GM18505 (cell line): Measurements from ENCODE around the gene KATNBL1.
"Not testable (repeated sequence)": the region's sequence is repeated elsewhere in the genome, so short reads cannot be mapped to it uniquely, and the experiment has no call there.

ENCODE experiments used
- ATAC-seq: cut with Tn5 transposase; IDR thresholded peaks from one replicate; pipeline ENCODE4 v1.9.1; 2021; ENCODE audit not compliant: unreplicated experiment
- POLR2A ChIP-seq: IDR thresholded peaks from 4 replicates; pipeline ENCODE4 v1.6.1; 2011; ENCODE audit warnings: borderline replicate concordance; ENCODE audit not compliant: insufficient read depth, insufficient read length; ENCODE audit errors: extremely low read depth

The KATNBL1 gene

DNA sequence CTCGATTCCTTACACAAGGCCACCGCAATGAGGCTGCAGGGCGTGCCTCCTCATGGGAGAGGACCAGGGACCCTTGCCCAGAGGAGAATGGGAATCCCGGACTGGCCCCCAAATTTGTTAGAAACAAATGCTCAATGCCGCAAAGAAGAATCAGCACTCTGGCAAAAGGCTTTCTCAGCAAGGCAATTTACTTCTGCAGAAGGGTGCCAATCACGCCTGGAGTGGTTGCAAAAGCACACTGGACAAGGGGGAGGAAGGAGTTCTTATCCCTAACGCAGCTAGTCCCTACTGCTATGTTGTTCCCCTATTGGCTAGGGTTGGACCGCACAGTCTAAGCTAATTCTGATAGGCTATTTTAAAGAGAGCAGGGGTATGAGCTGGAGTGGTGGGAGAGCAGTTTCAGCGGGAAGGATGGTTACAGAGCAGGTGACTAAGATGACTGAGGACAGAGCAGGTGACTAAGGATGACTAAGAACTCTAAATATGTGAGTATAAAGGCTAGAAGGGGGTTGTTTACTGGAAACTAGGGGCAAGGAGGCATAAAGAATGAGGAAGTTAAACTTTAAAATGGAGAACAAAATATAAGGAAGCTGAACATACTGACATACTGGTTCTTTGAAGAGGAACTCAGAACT, 48.5 kb downstream of the KATNBL1 start:
- no peak for TF ChIP-seq POLR2A
- no peak for ATAC-seq

DNA sequence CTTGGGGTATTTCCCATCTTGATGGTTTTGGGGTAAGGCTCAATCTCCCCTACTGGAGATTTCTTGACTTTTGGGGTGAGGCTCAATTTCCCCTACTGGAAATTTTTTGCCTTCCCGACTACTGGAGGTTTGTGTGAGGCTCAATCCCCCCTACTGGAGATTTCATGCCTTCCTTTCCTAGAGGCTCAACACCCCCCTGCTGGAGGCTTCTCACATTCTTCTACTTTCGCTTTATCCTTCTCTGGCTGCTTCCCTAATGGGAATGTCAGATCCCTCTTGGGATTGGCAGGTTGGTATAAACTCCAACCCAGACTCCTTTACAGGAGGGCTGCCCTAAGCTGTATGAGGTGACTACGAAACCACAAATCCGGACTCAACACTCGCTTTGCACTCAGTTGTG, 49.2 kb downstream of the KATNBL1 start:
- no peak for TF ChIP-seq POLR2A
- ATAC-seq = no peak

DNA sequence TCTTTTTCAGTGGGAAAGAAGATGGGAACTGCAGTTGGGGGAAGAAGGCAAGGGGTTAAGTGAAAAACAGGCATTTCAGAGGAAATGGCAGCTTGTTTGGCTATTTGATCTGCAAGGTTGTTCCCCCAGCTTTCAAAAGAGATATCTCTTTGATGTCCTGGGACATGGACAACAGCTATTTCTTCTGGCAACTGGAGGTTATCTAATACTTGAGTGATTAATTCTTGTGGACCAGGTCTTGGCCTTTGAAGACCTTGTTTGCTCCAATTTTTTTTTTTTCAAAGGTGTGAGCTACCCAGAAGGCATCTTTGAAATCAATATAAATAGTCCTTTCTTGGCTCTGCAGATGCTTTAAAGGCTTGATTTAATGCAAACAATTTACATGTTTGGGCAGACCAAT, 51.5 kb downstream of the KATNBL1 start:
- TF ChIP-seq POLR2A = no peak
- no peak for ATAC-seq

DNA sequence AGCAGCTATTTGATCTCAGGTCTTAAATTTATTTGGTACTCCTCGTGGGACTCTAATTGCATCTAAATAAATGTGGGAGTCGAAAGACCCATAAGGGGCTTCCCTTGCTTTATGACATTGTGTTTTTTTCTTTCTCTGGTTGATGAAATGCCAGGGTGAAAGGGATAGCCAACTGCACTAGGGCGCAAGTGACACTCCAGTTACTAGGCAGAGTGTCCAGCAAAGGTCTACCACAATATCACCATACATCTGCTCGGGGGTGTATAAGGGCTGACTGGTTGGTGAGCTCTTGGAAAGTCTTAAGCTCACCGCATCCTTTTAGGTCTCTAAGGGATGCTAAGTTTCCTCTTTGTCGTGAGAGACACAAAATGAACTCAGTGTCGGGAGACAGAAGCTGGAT, 54.0 kb downstream of the KATNBL1 start:
- TF ChIP-seq POLR2A = no peak
- ATAC-seq = no peak

DNA sequence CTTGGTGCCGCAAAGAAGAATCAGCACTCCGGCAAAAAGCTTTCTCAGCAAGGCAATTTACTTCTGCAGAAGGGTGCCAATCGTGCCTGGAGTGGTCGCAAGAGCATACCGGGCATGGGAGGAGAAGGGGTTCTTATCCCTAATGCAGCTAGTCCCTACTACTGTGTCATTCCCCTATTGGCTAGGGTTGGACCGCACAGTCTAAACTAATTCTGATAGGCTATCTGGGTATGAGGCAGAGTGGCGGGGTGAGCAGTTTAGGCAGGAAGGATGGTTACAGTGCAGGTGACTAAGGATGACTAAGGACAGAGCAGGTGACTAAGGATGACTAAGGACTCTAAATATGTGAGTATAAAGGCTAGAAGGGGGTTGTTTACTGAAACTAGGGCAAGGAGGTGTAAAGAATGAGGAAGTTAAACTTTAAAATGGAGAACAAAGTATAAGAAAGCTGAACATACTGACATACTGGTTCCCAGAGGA, 55.1 kb downstream of the KATNBL1 start:
- ATAC-seq = no peak
- TF ChIP-seq POLR2A = no peak

DNA sequence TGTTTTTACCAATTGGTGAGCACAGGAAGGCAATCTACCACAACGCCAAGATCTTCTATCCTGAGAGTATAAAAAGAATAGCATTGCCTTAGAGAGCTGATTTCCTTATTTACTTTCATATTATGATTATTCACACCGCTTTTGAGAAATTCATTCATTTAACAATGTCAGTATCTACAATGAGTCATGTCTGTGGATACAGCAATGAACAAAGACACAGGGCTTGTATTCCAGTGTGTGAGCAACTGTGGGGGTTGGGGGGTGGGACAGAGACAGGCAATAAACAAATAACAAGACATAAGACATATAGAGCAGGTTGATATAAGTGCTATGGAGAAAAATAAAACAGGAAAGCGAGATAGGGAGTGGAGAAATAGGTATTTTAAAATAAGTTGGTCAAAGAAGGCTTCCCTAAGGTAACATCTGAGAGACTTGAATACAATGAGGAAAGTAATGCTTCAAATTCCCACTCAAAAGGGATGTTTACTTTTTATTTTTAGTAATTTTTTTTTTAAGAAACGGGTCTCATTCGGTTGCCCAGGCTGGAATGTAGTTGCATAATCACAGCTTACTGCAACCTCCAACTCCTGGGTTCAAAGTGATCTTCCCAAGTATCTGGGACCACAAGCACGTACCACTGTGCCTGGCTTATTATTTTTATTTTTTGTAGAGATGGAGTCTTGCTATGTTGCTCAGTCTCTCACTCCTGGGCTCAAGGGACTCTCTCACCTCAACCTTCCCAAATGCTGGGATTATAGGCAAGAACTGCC, 62.3 kb downstream of the KATNBL1 start:
- TF ChIP-seq POLR2A = no peak
- no peak for ATAC-seq

DNA sequence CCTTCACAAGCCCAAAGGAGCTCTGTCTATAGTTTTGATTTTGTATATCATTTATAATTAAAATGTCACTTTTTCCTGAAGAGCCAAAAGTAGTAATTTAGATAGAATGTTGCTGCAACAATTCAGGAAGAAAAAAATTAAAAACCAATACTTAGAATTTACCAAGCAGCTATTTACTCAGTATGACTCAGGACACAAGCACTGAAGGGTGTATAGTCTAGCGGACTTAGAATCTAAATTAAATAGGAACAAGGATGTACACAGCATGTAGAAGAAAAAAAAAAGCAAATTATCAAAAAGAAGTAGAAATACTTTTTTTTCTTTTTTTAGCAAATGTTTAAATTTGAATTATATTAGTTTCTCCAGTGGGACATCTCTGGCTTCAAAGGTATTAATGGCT, 76.4 kb downstream of the KATNBL1 start:
- ATAC-seq = no peak
- no peak for TF ChIP-seq POLR2A

DNA sequence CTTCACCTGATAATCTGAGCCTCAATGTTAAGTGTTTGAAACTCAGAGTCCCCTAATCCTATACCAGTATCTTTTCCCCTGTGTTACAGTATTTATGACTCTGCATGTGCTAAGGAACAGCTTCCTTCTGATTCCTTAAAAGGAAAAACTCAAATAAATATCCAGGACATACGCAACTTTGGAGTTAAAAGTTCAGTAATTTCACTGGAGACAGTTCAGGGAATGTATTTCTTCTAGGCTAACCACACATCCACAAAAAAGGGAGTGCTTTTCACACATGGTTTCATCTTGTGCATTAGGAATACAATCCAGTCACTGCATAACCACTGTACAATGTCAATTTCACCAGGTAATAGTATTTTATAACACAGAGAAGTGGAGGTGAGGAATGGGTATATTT, 77.0 kb downstream of the KATNBL1 start:
- TF ChIP-seq POLR2A = no peak
- ATAC-seq = no peak

DNA sequence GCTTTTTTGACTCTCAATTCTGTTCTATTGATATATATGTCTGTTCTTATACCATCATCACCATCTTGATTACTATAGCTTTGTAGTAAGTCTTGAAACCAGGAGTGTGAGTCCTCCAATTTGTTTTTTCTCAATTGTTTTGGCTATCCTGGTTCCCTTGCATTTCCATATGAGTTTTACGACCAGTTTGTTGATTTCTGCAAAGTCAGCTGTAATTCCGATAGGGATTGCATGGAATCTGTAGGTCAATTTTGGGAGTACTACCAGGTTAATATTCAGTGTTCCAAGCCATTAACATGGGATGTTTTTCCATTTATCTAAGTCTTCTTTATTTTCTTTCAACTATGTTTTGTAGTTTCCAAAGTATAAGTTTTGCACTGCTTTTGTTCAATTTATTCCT, 81.0 kb downstream of the KATNBL1 start:
- no peak for TF ChIP-seq POLR2A
- ATAC-seq = no peak

DNA sequence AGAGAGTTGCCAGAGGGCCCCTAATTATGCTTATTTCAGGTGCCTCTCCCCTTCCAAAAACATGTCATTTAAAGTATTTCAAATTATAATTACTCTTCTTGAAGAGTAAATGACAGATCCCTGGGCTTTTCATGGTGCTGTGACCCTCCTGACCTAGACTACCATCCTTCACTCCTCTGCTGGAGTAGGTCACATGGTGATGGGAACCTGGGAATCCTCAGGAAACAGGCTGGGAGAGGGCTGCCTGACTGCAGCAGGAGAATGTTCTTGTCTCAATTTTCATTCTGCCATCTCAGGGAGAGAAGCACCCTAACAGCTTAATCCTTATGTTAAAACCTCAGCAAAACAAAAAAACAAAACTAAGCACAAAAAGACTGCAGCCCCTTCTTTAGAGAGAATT, 83.4 kb downstream of the KATNBL1 start:
- TF ChIP-seq POLR2A = no peak
- ATAC-seq = no peak

DNA sequence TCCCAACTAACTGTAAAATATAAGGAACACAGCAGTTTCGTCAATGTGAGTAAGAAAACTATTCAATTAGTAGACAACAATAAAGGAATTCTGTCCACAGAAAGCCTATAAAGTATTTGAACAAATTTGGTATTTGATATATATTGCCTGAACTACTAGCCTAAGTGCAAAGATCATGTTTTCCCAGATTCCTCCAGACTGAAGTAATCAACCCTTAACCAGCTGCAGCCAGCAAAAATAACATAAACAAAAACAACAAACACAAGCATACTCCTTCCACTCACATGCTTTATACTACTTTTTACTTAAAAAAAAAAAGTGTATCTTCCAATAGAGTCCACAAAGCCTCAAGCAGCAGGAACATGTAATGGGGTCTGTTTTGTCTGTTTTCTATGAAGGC, 84.0 kb downstream of the KATNBL1 start:
- ATAC-seq = no peak
- no peak for TF ChIP-seq POLR2A

DNA sequence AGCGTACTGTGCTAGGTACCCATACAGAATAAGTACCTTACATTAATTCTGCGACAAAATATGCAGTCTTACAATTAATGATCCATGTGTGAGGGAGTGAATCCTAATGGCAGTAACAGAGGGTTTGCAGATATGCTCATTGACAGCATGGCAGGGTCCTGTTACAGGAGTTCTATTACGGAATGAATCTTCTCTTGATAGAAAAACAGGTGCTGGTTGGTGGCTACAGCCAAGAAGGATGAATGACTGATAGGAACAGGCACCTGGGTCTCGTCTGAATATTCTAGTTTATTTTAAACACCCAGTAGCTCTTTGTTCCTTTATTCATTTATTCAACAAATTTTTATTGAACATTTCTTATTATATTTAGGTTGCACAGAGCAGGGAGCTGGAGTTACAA, 85.2 kb downstream of the KATNBL1 start:
- TF ChIP-seq POLR2A = no peak
- no peak for ATAC-seq

DNA sequence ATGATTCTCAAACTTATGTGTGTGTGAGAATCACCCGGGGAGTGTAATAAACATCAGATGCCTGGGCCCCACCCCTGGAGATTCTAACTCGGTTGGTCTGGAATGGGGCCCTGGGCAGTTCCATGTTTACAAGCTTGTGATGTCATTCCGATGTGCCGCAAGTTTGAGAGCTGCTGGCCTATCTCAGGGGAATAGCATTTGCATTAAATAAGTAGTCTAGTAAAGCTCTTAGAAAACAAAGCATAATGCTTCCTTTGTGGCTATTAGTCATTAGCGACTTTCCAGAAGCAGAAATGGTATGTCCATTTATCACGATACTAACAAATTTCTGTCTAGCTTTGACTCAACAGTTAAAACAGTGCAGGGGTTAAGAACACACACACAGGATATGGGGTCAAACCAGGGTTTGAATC, 87.1 kb downstream of the KATNBL1 start:
- TF ChIP-seq POLR2A = no peak
- ATAC-seq = no peak

DNA sequence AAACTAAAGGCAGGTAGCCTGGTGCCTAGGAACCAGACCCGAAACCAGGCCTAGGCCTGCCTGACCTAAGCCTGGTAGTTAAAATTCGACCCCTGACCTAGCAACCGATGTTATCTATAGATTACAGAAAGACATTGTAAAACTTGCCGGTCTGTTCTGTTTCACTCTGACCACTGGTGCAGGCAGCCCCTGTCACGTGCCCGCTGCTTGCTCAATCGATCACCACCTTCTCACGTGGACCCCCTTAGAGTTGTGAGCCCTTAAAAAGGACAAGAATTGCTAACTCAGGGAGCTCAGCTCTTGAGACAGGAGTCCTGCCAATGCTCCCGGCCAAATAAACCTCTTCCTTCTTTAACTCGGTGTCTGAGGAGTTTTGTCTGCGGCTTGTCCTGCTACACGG, 88.1 kb downstream of the KATNBL1 start:
- ATAC-seq = not testable (repeated sequence)

DNA sequence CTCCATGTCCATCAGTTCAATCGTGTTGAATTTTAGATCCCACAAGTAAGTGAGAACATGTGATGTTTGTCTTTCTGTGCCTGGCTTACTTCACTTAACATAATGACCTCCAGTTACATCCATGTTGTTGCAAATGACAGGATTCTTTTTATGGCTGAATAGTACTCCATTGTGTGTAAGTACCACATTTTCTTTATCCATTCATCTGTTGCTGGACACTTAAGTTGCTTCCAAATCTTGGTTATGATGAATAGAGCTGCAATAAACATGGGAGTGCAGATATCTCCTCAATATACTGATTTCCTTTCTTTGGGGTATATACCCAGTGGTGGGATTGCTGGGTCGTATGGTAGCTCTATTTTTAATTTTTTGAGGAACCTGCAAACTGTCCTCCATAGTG, 89.5 kb downstream of the KATNBL1 start:
- ATAC-seq = not testable (repeated sequence)

DNA sequence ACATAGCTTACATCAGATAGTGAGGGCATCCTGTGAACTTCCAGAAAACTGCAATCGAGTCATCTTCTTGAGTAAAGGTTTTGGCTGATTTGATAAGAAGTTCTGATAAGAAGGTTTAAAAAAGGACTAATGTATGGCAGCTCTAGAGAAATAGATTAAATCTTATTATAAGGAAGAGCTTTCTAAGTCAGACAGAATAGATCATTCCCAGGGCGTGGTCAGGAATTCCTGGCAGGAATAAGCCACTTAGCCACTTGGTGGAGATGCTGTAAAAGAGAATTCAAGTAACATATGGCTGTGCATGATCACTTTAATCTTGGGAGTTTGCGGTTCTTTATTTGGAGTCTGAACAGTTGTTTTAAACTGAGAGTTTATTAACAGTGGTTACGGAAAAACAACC, 90.6 kb downstream of the KATNBL1 start:
- no peak for TF ChIP-seq POLR2A
- no peak for ATAC-seq
